ENCODE results near the gene EPB41L4B. TPM values are rescaled to one million over a fixed set of nuclear protein-coding genes. Genes with fewer than 3 reads are reported as not detected.
A peak's percentile ranks its signal among the peaks of the same experiment; 100 is the strongest.

EPB41L4B gene
- total RNA-seq, 2 donors from 2014 or later, result 41.9 to 122 TPM

GRCh38 chr9:109354190-109354589, 33.3 kb upstream of the EPB41L4B start:
- Histone ChIP-seq H3K9me3 (no peaks in the 10 kb centered on the region), H3K27ac (no peak overlapping the region), H3K4me1 (peaks cover 5% of the 10 kb centered on the region), H3K36me3 (replicated peaks in 1 of 2; ENCODE audit: insufficient read depth in 1 of 2, low read depth in 2 of 2) (no peaks in the 10 kb centered on the region), H3K4me3 (no peak overlapping the region), H3K27me3 (no peaks in the 10 kb centered on the region)
- intact Hi-C loops (cut with DNase I), result no loop called here
- ATAC-seq (no peak), DNase-seq (no peak)
- TF ChIP-seq POLR2A (IDR thresholded peaks at IDR 0.05) (no peak), CTCF (IDR thresholded peaks at IDR 0.05) (no peak)
- WGBS, 2 donors, result 60 to 76% methylated on average over 2 of the region's 2 CpGs

- intact Hi-C loops (cut with DNase I), result no loop called here
- TF ChIP-seq CTCF (IDR thresholded peaks at IDR 0.05) (no peak), POLR2A (IDR thresholded peaks at IDR 0.05) (no peak)
- ATAC-seq (no peak), DNase-seq (no peak)
- Histone ChIP-seq H3K4me3 (no peak overlapping the region), H3K27me3 (no peaks in the 10 kb centered on the region), H3K36me3 (replicated peaks in 1 of 2; ENCODE audit: insufficient read depth in 1 of 2, low read depth in 2 of 2) (no peaks in the 10 kb centered on the region), H3K4me1 (peaks cover 9% of the 10 kb centered on the region), H3K27ac (no peak overlapping the region), H3K9me3 (no peaks in the 10 kb centered on the region)
- WGBS, 2 donors, result 84 to 89% methylated on average over 5 of the region's 5 CpGs
Observed at GRCh38 chr9:109351032-109351431, 30.2 kb upstream of the EPB41L4B start.

GRCh38 chr9:109349421-109349846, 28.6 kb upstream of the EPB41L4B start:
- TF ChIP-seq CTCF (IDR thresholded peaks at IDR 0.05) (no peak), POLR2A (IDR thresholded peaks at IDR 0.05) (no peak)
- Histone ChIP-seq H3K9me3 (no peaks in the 10 kb centered on the region), H3K27ac (peak overlapping the region in 2 of 4 donors; percentile 27 to 34), H3K4me1 (peaks cover 22% of the 10 kb centered on the region), H3K27me3 (no peaks in the 10 kb centered on the region), H3K36me3 (replicated peaks in 1 of 2; ENCODE audit: insufficient read depth in 1 of 2, low read depth in 2 of 2) (no peaks in the 10 kb centered on the region), H3K4me3 (no peak overlapping the region)
- DNase-seq (peak in 2 of 4 donors; percentile 25 to 33), ATAC-seq (no peak)
- intact Hi-C loops (cut with DNase I), result no loop called here

- 86 to 88% methylated on average over 3 of the region's 3 CpGs for WGBS, 2 donors
- intact Hi-C loops (cut with DNase I), result no loop called here
- no peaks in the 10 kb centered on the region for H3K27me3 ChIP-seq
- H3K4me1 ChIP-seq, result peaks cover 22% of the 10 kb centered on the region
- H3K4me3 ChIP-seq, result no peak overlapping the region
- ATAC-seq (no peak), DNase-seq (no peak)
- TF ChIP-seq POLR2A (IDR thresholded peaks at IDR 0.05), result no peak
- TF ChIP-seq CTCF (IDR thresholded peaks at IDR 0.05), result no peak
- no peak overlapping the region for H3K27ac ChIP-seq
- H3K9me3 ChIP-seq, result no peaks in the 10 kb centered on the region
- H3K36me3 ChIP-seq (replicated peaks in 1 of 2; ENCODE audit: insufficient read depth in 1 of 2, low read depth in 2 of 2), result no peaks in the 10 kb centered on the region
Observed at GRCh38 chr9:109346904-109347303, 26.0 kb upstream of the EPB41L4B start.

GRCh38 chr9:109344866-109345265, 24.0 kb upstream of the EPB41L4B start:
- Histone ChIP-seq H3K4me3 (no peak overlapping the region), H3K36me3 (replicated peaks in 1 of 2; ENCODE audit: insufficient read depth in 1 of 2, low read depth in 2 of 2) (no peaks in the 10 kb centered on the region), H3K9me3 (no peaks in the 10 kb centered on the region), H3K27me3 (no peaks in the 10 kb centered on the region), H3K27ac (peak overlapping the region; percentile 76 to 94 (median 90)), H3K4me1 (peaks cover 22% of the 10 kb centered on the region)
- 45 to 47% methylated on average over 3 of the region's 3 CpGs for WGBS, 2 donors
- TF ChIP-seq CTCF (IDR thresholded peaks at IDR 0.05), result no peak
- TF ChIP-seq POLR2A (IDR thresholded peaks at IDR 0.05), result no peak
- ATAC-seq (no peak), DNase-seq (no peak)
- intact Hi-C loops (cut with DNase I), result no loop called here

Data from body of pancreas (tissue), 4 donors.